GM12878 (cell line): ENCODE results near the gene EIF4E. TPM values are rescaled to one million over a fixed set of nuclear protein-coding genes. Genes with fewer than 3 reads are reported as not detected.

ENCODE experiments used
- DPF2 ChIP-seq: fragments of 450-650 bp; IDR thresholded peaks from 2 replicates; pipeline ENCODE4 v1.6.1; 2017; ENCODE audit warnings: mild to moderate bottlenecking
- EGR1 ChIP-seq, 2 experiments: IDR thresholded peaks; 1 replicate in 1 of 2; 2 replicates in 1 of 2; pipeline ENCODE4 v1.6.1; 2011 to 2012; ENCODE audit warnings: low read depth in 2 of 2, low read length in 2 of 2, borderline replicate concordance in 1 of 2, mild to moderate bottlenecking in 1 of 2, moderate library complexity in 1 of 2
- HCFC1 ChIP-seq: fragments of 150-350 bp; IDR thresholded peaks from 2 replicates; pipeline ENCODE4 v1.6.1; 2014; ENCODE audit warnings: low read length
- KAT2A ChIP-seq: conservative IDR thresholded peaks from 2 replicates; pipeline ENCODE4 v1.6.1; 2011; ENCODE audit warnings: low read depth, low read length; ENCODE audit not compliant: control insufficient read depth
- NKRF ChIP-seq: fragments of 450-650 bp; conservative IDR thresholded peaks from 2 replicates; pipeline ENCODE4 v1.6.1; 2017; ENCODE audit warnings: mild to moderate bottlenecking, moderate library complexity
- NRF1 ChIP-seq: conservative IDR thresholded peaks from 2 replicates; pipeline ENCODE4 v1.6.1; 2011; ENCODE audit warnings: mild to moderate bottlenecking, low read depth, low read length, improper control_type of control experiment
- POLR2AphosphoS5 ChIP-seq: IDR thresholded peaks from 2 replicates; pipeline ENCODE4 v1.6.1; 2011; ENCODE audit warnings: mild to moderate bottlenecking, low read length, inconsistent platforms
- polyA plus RNA-seq, 11 experiments: library from polyadenylated mRNA; depleted of rRNA in 4 of 11; unstranded in 6 of 11; stranded (reverse) in 5 of 11; fragments of >200 nt; fragmentation: Nextera tagmentation in 4 of 11; fragmentation: Illumina TruSeq in 1 of 11; extraction: Ambion mirVana in 4 of 11; extraction: Trizol in 1 of 11; gene quantifications; 1 replicate in 1 of 11; 2 replicates in 10 of 11; pipeline versions ENCODE4 v1.2.1 to v1.2.3, GENCODE V29; 2011 to 2016; ENCODE audit warnings: inconsistent platforms in 2 of 11, missing spikeins in 2 of 11, low read depth in 1 of 11
- total RNA-seq, 4 experiments: library from RNA; depleted of rRNA in 3 of 4; stranded (reverse); fragments of >200 nt in 3 of 4; fragmentation: Illumina TruSeq in 1 of 4; extraction: Trizol in 1 of 4; gene quantifications; 2 replicates each; pipeline versions ENCODE4 v1.2.1 to v1.2.3, GENCODE V29; 2013 to 2021
- TF ChIP-seq, protein P1 (sequence below): fragments of 450-650 bp; IDR thresholded peaks from 2 replicates; pipeline ENCODE4 v1.6.1; 2017; ENCODE audit warnings: mild to moderate bottlenecking, moderate library complexity
- TF ChIP-seq, protein P2 (sequence below): fragments of 450-650 bp; formaldehyde crosslinking; IDR thresholded peaks from 2 replicates; pipeline ENCODE4 v1.5.0; 2022; ENCODE audit warnings: mild to moderate bottlenecking, missing genetic modification characterization

EIF4E gene
- total and polyA plus RNA-seq, 10 of the 15 experiments (the other 5 are each of a cell fraction or from before 2014, with no cell fraction given), result 104 to 372 (median 163) TPM

GRCh38 chr4:98851806-98852205, 77.1 kb downstream of the EIF4E start (continued):
- TF ChIP-seq, protein P1, sequence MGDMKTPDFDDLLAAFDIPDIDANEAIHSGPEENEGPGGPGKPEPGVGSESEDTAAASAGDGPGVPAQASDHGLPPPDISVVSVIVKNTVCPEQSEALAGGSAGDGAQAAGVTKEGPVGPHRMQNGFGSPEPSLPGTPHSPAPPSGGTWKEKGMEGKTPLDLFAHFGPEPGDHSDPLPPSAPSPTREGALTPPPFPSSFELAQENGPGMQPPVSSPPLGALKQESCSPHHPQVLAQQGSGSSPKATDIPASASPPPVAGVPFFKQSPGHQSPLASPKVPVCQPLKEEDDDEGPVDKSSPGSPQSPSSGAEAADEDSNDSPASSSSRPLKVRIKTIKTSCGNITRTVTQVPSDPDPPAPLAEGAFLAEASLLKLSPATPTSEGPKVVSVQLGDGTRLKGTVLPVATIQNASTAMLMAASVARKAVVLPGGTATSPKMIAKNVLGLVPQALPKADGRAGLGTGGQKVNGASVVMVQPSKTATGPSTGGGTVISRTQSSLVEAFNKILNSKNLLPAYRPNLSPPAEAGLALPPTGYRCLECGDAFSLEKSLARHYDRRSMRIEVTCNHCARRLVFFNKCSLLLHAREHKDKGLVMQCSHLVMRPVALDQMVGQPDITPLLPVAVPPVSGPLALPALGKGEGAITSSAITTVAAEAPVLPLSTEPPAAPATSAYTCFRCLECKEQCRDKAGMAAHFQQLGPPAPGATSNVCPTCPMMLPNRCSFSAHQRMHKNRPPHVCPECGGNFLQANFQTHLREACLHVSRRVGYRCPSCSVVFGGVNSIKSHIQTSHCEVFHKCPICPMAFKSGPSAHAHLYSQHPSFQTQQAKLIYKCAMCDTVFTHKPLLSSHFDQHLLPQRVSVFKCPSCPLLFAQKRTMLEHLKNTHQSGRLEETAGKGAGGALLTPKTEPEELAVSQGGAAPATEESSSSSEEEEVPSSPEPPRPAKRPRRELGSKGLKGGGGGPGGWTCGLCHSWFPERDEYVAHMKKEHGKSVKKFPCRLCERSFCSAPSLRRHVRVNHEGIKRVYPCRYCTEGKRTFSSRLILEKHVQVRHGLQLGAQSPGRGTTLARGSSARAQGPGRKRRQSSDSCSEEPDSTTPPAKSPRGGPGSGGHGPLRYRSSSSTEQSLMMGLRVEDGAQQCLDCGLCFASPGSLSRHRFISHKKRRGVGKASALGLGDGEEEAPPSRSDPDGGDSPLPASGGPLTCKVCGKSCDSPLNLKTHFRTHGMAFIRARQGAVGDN, result no peak
- no peak for TF ChIP-seq NRF1
- TF ChIP-seq EGR1 (IDR thresholded peaks at IDR 0.05; ENCODE audit: borderline replicate concordance in 1 of 2, low read depth in 2 of 2, low read length in 2 of 2), result no peak
- no peak for TF ChIP-seq KAT2A
- TF ChIP-seq, protein P2, sequence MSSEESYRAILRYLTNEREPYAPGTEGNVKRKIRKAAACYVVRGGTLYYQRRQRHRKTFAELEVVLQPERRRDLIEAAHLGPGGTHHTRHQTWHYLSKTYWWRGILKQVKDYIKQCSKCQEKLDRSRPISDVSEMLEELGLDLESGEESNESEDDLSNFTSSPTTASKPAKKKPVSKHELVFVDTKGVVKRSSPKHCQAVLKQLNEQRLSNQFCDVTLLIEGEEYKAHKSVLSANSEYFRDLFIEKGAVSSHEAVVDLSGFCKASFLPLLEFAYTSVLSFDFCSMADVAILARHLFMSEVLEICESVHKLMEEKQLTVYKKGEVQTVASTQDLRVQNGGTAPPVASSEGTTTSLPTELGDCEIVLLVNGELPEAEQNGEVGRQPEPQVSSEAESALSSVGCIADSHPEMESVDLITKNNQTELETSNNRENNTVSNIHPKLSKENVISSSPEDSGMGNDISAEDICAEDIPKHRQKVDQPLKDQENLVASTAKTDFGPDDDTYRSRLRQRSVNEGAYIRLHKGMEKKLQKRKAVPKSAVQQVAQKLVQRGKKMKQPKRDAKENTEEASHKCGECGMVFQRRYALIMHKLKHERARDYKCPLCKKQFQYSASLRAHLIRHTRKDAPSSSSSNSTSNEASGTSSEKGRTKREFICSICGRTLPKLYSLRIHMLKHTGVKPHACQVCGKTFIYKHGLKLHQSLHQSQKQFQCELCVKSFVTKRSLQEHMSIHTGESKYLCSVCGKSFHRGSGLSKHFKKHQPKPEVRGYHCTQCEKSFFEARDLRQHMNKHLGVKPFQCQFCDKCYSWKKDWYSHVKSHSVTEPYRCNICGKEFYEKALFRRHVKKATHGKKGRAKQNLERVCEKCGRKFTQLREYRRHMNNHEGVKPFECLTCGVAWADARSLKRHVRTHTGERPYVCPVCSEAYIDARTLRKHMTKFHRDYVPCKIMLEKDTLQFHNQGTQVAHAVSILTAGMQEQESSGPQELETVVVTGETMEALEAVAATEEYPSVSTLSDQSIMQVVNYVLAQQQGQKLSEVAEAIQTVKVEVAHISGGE (CRISPR knock-in tag), result no peak
- TF ChIP-seq DPF2, result no peak
- TF ChIP-seq HCFC1, result no peak
- no peak for TF ChIP-seq NKRF
- no peak for TF ChIP-seq POLR2AphosphoS5
